Measurements from ENCODE around the gene PACRG. TPM values are rescaled to one million over a fixed set of nuclear protein-coding genes. Genes with fewer than 3 reads are reported as not detected.

PACRG gene
- total and polyA plus RNA-seq, 2 of the 8 experiments (the other 6 are each of a cell fraction or from before 2014, with no cell fraction given), result 0.44 to 0.54 TPM

DNA sequence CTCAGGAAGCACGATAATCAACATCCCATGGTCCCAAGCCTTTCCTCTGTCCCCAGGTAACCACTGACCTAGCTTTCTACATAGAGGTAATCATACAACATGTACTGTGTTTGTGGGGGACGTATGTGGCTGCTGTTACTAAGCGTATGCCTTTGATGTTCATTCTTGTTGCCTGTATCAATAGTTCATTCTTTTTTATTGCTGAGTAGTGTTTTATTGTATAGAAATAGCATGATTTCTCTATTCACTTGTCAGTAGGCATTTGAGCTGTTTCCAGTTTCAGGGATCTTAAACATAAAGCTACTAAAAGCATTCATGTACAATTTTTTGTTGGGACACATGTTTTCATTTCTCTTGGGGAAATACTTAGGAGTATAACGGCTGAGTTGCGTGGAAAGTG lies 185.4 kb downstream of the PACRG start (continued):
- TF ChIP-seq POU5F1 (IDR thresholded peaks at IDR 0.05; ENCODE audit: low read depth, low read length) (no peak), SIN3A (conservative IDR thresholded peaks at IDR 0.05 in 1 of 2, IDR thresholded peaks at IDR 0.05 in 1 of 2; ENCODE audit: low read depth in 1 of 2, low read length in 2 of 2) (no peak), CHD2 (IDR thresholded peaks at IDR 0.05; ENCODE audit: low read length) (no peak), GTF2F1 (IDR thresholded peaks at IDR 0.05; ENCODE audit: borderline replicate concordance, low read depth, low read length) (no peak), RNF2 (IDR thresholded peaks at IDR 0.05; ENCODE audit: borderline replicate concordance, low read depth, low read length, missing control alignments, poor library complexity, severe bottlenecking) (no peak)
